HG02763 (cell line): ENCODE measurements around the gene ZBTB47.

Source experiments
- ATAC-seq: cut with Tn5 transposase; IDR thresholded peaks from one replicate; pipeline ENCODE4 v1.9.1; 2021; ENCODE audit warnings: mild to moderate bottlenecking, moderate library complexity; ENCODE audit not compliant: unreplicated experiment

The ZBTB47 gene

GRCh38 chr3:42698216-42698910, 44.9 kb downstream of the ZBTB47 start:
- no peak for ATAC-seq

DNA sequence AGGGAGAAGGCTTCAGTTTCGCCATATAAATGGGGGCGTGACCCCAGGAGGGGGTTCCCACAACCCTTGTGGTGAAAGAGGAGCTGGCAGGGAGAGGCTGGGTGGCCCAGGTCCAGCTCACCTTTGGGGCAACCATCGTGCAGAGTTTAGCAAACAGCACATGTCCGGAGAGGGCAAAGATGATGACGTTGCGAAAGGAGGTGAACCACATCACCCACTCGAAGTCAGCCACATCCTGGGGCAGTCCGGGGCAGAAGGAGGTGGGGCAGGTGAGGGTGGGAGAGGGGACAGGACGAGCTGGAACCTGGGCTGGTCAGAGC, 45.4 kb downstream of the ZBTB47 start:
- no peak for ATAC-seq

GRCh38 chr3:42699511-42699971, 46.0 kb downstream of the ZBTB47 start:
- ATAC-seq, result no peak

GRCh38 chr3:42700366-42701288, 47.1 kb downstream of the ZBTB47 start:
- no peak for ATAC-seq

GRCh38 chr3:42701371-42702065, 48.0 kb downstream of the ZBTB47 start:
- no peak for ATAC-seq

GRCh38 chr3:42702066-42702951, 48.8 kb downstream of the ZBTB47 start, which contains the start of gene HHATL:
Gene HHATL (minus strand): TSS chr3:42702798. CDS start chr3:42700826, 1,972 bp downstream.
- ATAC-seq, result no peak

DNA sequence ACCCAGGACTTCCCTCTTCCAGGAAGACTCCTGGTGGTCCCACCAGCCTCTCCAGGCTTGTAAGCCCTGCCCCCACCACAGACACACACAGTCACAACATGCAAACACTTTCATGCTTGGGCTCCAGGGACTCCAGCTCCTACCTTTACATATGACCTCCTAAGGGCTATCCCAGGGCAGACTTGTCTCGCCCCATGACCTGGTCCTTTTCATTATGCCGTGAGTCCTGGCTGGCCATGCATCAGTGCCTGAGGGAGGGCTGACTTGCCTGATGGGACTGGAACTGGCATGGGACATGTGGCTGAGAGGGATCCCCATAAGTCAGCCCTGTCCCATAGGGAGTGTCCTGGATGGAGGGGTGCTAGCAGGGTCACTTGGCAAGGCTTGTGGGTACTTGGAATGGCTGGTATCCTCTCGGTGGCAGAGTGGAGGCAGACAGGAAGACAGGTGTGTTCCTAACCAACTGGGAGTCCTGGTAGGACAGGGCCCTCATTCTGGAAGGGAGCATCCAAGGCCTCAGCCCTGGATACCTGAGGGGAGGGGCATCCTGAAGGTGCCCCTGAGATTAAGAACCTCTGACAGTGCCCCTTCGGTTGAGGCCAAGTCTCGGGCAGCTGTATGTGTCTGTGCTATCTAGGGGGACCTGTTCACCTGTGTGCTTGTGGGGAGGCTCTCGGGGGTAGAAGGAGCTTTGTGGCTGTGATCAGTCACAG, 49.6 kb downstream of the ZBTB47 start:
- ATAC-seq, result no peak

- ATAC-seq, result no peak
These were observed 50.2 kb downstream of the ZBTB47 start for GRCh38 chr3:42703695-42704025.

GRCh38 chr3:42704136-42704841, 50.8 kb downstream of the ZBTB47 start:
- ATAC-seq, result no peak

- ATAC-seq, result no peak
These were observed 51.7 kb downstream of the ZBTB47 start for GRCh38 chr3:42705058-42705767.

GRCh38 chr3:42705962-42706585, 52.6 kb downstream of the ZBTB47 start:
- ATAC-seq, result no peak

DNA sequence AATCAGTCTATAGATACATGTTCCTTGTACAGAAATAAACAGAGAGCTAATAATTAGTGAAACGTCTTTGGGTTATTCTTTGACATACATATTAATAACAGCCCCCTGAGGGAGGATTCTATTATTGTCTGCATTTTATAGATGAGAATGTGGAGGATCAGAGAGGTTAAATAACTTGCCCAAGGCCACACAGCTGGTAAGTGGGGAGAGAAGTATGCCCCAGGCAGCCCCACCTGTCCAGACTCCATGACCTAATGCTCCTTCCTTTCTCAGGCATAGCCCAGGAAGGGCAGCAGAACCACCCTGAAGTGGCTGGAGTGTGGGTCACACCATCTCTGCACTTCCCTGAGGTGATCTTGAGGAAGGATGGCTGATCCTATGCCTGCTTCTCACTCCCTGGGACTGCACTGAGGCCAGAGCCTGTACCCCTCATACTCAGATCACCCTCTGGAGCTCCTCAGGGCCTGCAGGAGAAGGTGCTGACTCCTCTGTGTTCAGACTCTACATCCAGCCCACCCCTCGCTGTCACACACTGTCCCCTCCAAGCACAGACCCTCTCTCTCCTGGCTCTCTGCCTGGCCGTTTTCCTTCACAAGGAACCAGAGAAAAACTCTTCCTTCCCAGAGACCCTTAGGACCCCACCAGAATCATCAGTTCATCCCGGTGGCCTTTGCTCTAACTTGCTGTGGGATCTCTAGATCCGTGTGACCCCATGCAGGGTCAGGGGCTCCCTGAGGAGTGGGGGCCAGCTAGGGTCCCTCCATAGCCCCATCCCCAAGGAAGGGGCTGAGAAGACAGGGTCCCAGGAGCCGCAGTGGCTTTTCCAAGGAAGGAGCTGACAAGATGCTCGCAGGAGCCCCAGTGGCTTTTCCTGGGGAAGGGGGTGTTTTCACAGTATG, 53.5 kb downstream of the ZBTB47 start:
- no peak for ATAC-seq

DNA sequence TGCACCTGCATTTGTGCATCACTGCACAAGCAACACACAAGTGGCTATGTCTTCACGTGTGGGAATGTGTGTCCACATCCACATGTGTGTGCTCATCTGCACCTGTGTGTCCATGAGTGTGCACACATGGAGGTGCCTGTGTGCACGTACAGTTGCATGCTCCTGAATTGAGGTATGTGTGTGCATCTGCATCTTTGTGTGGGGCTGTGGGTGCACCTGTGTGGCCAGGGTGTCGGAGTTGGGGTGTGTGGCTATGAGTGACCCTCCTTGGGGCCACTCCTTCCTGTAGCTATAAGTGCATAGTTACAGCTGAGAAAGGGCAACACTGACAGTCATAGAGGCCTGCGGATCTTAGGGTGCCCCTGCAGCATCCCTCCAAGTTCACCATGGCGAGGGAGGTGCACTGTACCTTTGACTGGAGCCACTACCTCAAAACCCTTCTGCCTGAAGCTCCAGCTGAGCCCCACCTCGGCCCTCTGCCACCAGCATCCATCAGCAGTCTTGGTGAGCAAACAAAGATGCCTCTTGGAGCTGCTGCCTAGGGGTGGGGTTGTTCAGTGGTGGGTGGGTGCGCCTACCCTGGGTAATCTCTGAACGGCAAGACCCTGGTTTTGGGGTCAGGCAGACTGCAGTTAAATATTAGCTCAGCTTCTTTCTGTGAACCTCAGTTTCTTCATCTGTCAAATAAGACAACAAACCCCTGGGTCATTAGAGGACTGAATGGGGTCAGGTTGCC, 54.3 kb downstream of the ZBTB47 start:
- ATAC-seq, result no peak

DNA sequence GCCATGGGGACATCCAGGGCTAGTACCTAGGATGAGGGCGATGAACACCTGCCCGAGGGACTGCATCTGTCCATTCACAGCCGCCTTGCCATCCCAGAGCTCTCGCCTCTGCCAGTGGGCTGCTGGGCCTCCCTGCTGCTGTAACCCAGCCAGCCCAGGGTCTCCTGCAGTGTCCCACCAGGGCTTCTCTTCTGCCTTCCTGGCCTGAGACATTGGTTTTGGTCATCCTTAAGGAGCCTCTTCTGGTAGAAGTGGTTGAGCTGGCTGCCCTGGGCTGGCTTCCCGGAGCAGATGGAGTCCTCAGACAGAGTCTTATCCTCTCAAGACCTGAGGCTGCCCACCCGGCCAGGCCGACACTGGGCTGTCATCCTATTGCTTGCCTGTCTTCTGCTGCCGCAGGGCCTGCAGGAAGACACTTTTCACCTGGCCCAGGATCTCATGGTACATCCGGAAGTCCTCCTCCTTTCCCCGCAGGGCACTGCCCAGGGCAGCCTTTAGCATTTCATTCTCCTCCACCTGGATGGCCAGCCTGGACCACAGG, 55.2 kb downstream of the ZBTB47 start:
- no peak for ATAC-seq

- no peak for ATAC-seq
These were observed 56.1 kb downstream of the ZBTB47 start for GRCh38 chr3:42709621-42710020.

GRCh38 chr3:42710323-42711021, 57.0 kb downstream of the ZBTB47 start:
- ATAC-seq, result no peak
